ENCODE measurements around the gene NOC2L. TPM values are rescaled to one million over a fixed set of nuclear protein-coding genes. Genes with fewer than 3 reads are reported as not detected.

NOC2L gene
- total RNA-seq, 1 experiment from 2014 or later, result 130 TPM

DNA sequence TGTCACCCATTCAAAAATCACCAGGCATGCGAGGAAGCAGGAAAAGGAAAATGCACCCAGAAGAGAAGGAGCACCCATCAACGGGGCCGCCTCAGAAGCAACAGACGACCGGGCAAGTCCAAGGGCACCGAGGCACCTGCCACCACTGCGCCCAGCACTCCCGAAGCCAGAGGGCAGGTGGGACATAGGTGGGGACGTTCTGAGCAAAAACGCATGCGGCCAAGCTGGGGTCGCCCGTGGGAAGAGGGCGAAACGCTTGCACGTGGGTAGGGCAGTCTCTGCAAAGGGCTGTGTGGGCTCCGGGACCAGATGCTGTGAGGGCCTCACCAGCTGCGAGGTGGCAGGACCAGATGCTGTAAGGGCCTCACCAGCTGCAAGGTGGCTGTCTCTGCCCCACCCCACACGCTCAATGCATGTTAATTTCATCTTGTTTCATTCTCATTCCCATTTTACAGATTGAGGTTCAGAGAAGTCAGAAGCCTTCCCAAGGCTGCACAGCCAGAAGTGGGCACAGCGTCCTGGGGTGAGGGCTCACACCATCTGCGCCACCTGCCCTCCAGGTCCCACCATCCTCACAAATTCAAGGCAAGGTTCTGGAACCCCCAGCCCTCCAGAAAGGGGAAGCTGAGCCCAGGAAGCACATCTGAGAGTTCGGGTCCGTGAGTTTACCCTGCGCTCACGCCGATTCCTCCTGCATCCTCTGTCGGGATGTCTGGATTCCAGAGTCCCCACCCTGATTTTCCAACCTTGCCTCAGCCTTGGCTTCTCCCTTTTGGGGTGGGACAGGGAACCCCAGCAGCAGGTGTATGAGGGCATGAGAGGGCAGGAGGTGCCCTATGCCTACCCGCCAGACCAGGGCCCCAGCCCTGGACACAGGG, 43.5 kb downstream of the NOC2L start:
- Histone ChIP-seq H2BK20ac (ENCODE audit: low read depth, low read length, poor library complexity, severe bottlenecking) (no peak overlapping the region), H3K79me2 (ENCODE audit: insufficient read depth, low read length) (no peaks in the 10 kb centered on the region), H3K27ac (ENCODE audit: insufficient read length, low read depth, low read length) (no peak overlapping the region), H3K9me3 (ENCODE audit: control insufficient read depth, low read depth, low read length) (no peaks in the 10 kb centered on the region), H2BK15ac (ENCODE audit: low read depth, low read length) (no peak overlapping the region), H4K20me1 (ENCODE audit: control insufficient read depth, insufficient read depth, insufficient read length) (peaks cover 6% of the 10 kb centered on the region), H3K9ac (ENCODE audit: extremely low read depth, insufficient read length, low read length) (no peak overlapping the region), H2AK5ac (ENCODE audit: insufficient read length, low read length) (no peak overlapping the region), H3K56ac (ENCODE audit: insufficient read length, low read depth, low read length) (no peak overlapping the region), H4K5ac (ENCODE audit: insufficient read length, low read depth, low read length) (no peak overlapping the region), H3K4me1 (ENCODE audit: insufficient read depth, low read length) (no peaks in the 10 kb centered on the region), H3K4me2 (ENCODE audit: insufficient read depth, insufficient read length, low read length) (no peak overlapping the region), H3K4ac (ENCODE audit: low read depth, low read length) (no peak overlapping the region), H4K91ac (ENCODE audit: insufficient read length, low read depth, low read length) (no peak overlapping the region), H2BK12ac (ENCODE audit: insufficient read length, low read depth, low read length) (no peak overlapping the region), H3T11ph (ENCODE audit: low read length) (no peak overlapping the region), H3K14ac (ENCODE audit: insufficient read depth, low read length) (no peak overlapping the region), H2BK5ac (ENCODE audit: insufficient read length, low read length) (no peak overlapping the region), H3K27me3 (ENCODE audit: insufficient read depth, low read length) (peaks cover 10% of the 10 kb centered on the region; the same call in 1 of the 2 replicates), H2BK120ac (ENCODE audit: low read depth, low read length, poor library complexity, severe bottlenecking) (no peak overlapping the region), H2AFZ (ENCODE audit: low read length) (no peak overlapping the region), H4K8ac (replicated peaks; ENCODE audit: insufficient read length, low read depth, low read length) (no peak overlapping the region), H3K79me1 (ENCODE audit: insufficient read depth, low read depth, low read length, poor library complexity, severe bottlenecking) (no peaks in the 10 kb centered on the region), H3K18ac (ENCODE audit: insufficient read length, low read depth, low read length) (no peak overlapping the region), H3K23ac (ENCODE audit: insufficient read length, low read depth, low read length) (no peak overlapping the region), H3K23me2 (ENCODE audit: insufficient read length, low read depth, low read length, poor library complexity, severe bottlenecking) (no peaks in the 10 kb centered on the region)
- peaks cover 0 to 2% (median 0%) of the 10 kb centered on the region in 3 experiments; a peak in 1 of 7 replicates for H3K36me3 Mint-ChIP-seq (ENCODE audit: insufficient read depth in 1 of 3, low read depth in 3 of 3)
- DNase-seq, result no peak
- H3K4me1 Mint-ChIP-seq, result peaks cover 9 to 12% of the 10 kb centered on the region in 2 experiments
- H3K27ac Mint-ChIP-seq, result no peak overlapping the region
- H3K27me3 Mint-ChIP-seq (ENCODE audit: low read depth), result peaks cover 99% of the 10 kb centered on the region
- WGBS (ENCODE audit: extremely low coverage, insufficient read length, low lambda C conversion rate), result no CpG with 5 or more reads among the region's 28 CpGs
- H3K4me3 Mint-ChIP-seq, result no peak overlapping the region; a peak in 1 of 5 replicates
- TF ChIP-seq, protein P1, sequence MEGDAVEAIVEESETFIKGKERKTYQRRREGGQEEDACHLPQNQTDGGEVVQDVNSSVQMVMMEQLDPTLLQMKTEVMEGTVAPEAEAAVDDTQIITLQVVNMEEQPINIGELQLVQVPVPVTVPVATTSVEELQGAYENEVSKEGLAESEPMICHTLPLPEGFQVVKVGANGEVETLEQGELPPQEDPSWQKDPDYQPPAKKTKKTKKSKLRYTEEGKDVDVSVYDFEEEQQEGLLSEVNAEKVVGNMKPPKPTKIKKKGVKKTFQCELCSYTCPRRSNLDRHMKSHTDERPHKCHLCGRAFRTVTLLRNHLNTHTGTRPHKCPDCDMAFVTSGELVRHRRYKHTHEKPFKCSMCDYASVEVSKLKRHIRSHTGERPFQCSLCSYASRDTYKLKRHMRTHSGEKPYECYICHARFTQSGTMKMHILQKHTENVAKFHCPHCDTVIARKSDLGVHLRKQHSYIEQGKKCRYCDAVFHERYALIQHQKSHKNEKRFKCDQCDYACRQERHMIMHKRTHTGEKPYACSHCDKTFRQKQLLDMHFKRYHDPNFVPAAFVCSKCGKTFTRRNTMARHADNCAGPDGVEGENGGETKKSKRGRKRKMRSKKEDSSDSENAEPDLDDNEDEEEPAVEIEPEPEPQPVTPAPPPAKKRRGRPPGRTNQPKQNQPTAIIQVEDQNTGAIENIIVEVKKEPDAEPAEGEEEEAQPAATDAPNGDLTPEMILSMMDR (conservative IDR thresholded peaks at IDR 0.05), result no peak
- peaks cover 0 to 2% of the 10 kb centered on the region in 2 experiments; a peak in 2 of 5 replicates for H3K9me3 Mint-ChIP-seq

Data from H9 (cell line).